GM23338 (cell line): ENCODE data around the gene ELOB. TPM values are rescaled to one million over a fixed set of nuclear protein-coding genes. Genes with fewer than 3 reads are reported as not detected.

Source experiments
- ATAC-seq: fragments of 200-7000 bp; cut with Tn5 transposase; 3 replicates; pipeline ENCODE4 v1.9.1; 2020
- DNase-seq: peaks from one replicate; pipeline ENCODE4 v3.0.0-alpha.2; 2015; ENCODE audit warnings: low spot score
- H2AFZ ChIP-seq: fragments of 200-600 bp; sonication (generic); 2 replicates; pipeline ENCODE4 v1.8.0; 2016; ENCODE audit warnings: antibody characterized with exemption, mild to moderate bottlenecking, moderate library complexity
- H3F3A ChIP-seq: fragments of 200-600 bp; sonication (generic); replicated peaks from 2 replicates; pipeline ENCODE4 v1.8.0; 2017; ENCODE audit warnings: antibody characterized with exemption, mixed run types, low read depth
- H3K27ac ChIP-seq: fragments of 200-600 bp; sonication (generic); 2 replicates; pipeline ENCODE4 v1.6.1; 2016; ENCODE audit warnings: low read depth
- H3K27me3 ChIP-seq: fragments of 200-600 bp; sonication (generic); 2 replicates; pipeline ENCODE4 v1.8.0; 2016; ENCODE audit warnings: mild to moderate bottlenecking, mixed run types, moderate library complexity; ENCODE audit not compliant: insufficient read depth
- H3K36me3 ChIP-seq: fragments of 200-600 bp; sonication (generic); 2 replicates; pipeline ENCODE4 v1.8.0; 2016; ENCODE audit warnings: mild to moderate bottlenecking; ENCODE audit not compliant: insufficient read depth
- H3K4me1 ChIP-seq: fragments of 200-600 bp; sonication (generic); 2 replicates; pipeline ENCODE4 v1.8.0; 2016; ENCODE audit warnings: mild to moderate bottlenecking, moderate library complexity; ENCODE audit not compliant: insufficient read depth
- H3K4me2 ChIP-seq: fragments of 200-600 bp; sonication (generic); 2 replicates; pipeline ENCODE4 v1.7.1; 2017; ENCODE audit warnings: mixed run types
- H3K4me3 ChIP-seq: fragments of 200-600 bp; sonication (generic); 2 replicates; pipeline ENCODE4 v1.6.1; 2016; ENCODE audit warnings: mixed run types
- H3K79me2 ChIP-seq: fragments of 200-600 bp; sonication (generic); replicated peaks from 2 replicates; pipeline ENCODE4 v1.8.0; 2017; ENCODE audit warnings: mild to moderate bottlenecking; ENCODE audit not compliant: insufficient read depth
- H3K9me2 ChIP-seq: fragments of 200-600 bp; sonication (generic); 2 replicates; pipeline ENCODE4 v1.8.0; 2017; ENCODE audit not compliant: insufficient read depth
- H4K20me1 ChIP-seq: fragments of 200-600 bp; sonication (generic); replicated peaks from 2 replicates; pipeline ENCODE4 v1.8.0; 2017; ENCODE audit warnings: mild to moderate bottlenecking; ENCODE audit not compliant: insufficient read depth
- H3K27ac Mint-ChIP-seq: 2 replicates; pipeline ENCODE4 v1.8.0; 2020; ENCODE audit warnings: inconsistent platforms, mild to moderate bottlenecking, moderate library complexity, mixed read lengths
- H3K27me3 Mint-ChIP-seq: 3 replicates; pipeline ENCODE4 v1.8.0; 2022; ENCODE audit warnings: low read depth, mild to moderate bottlenecking, moderate library complexity, mixed read lengths, inconsistent platforms; ENCODE audit not compliant: insufficient read depth, poor library complexity
- H3K36me3 Mint-ChIP-seq: 3 replicates; pipeline ENCODE4 v1.8.0; 2021; ENCODE audit warnings: low read depth, mild to moderate bottlenecking, inconsistent platforms, moderate library complexity, mixed read lengths
- H3K4me1 Mint-ChIP-seq: 3 replicates; pipeline ENCODE4 v1.8.0; 2020; ENCODE audit warnings: mild to moderate bottlenecking, inconsistent platforms, mixed read lengths
- H3K4me3 Mint-ChIP-seq: 3 replicates; pipeline ENCODE4 v1.8.0; 2021; ENCODE audit warnings: moderate library complexity, mild to moderate bottlenecking, inconsistent platforms, mixed read lengths
- H3K9me3 Mint-ChIP-seq: 3 replicates; pipeline ENCODE4 v1.8.0; 2020; ENCODE audit warnings: moderate library complexity, mild to moderate bottlenecking, inconsistent platforms, mixed read lengths
- CREB1 ChIP-seq: fragments of 250-450 bp; sonication (Bioruptor Pico); IDR thresholded peaks from 2 replicates; pipeline ENCODE4 v1.5.0; 2020; ENCODE audit warnings: low read depth, mild to moderate bottlenecking, moderate library complexity
- CTCF ChIP-seq, 2 experiments: fragments of 200-600 bp in 1 of 2; sonication (generic) in 1 of 2; conservative IDR thresholded peaks; 2 replicates each; pipeline versions ENCODE4 v1.5.1 to v1.6.1; 2016 to 2017; ENCODE audit warnings: antibody characterized with exemption in 2 of 2, low read depth in 2 of 2, mild to moderate bottlenecking in 2 of 2, moderate library complexity in 1 of 2
- ETS1 ChIP-seq: IDR thresholded peaks from 2 replicates; pipeline ENCODE4 v1.6.1; 2016; ENCODE audit warnings: antibody characterized with exemption
- EZH2 ChIP-seq: fragments of 200-600 bp; sonication (generic); IDR thresholded peaks from one replicate; pipeline ENCODE4 v1.8.0; 2017; ENCODE audit warnings: antibody characterized with exemption, mild to moderate bottlenecking, low read depth; ENCODE audit not compliant: unreplicated experiment
- EZH2phosphoT487 ChIP-seq: fragments of 200-600 bp; sonication (generic); IDR thresholded peaks from one replicate; pipeline ENCODE4 v1.8.1; 2018; ENCODE audit warnings: antibody characterized with exemption; ENCODE audit not compliant: unreplicated experiment
- NANOG ChIP-seq: IDR thresholded peaks from 2 replicates; pipeline ENCODE4 v1.6.1; 2016; ENCODE audit warnings: antibody characterized with exemption, borderline replicate concordance
- POLR2AphosphoS5 ChIP-seq: IDR thresholded peaks from 2 replicates; pipeline ENCODE4 v1.6.1; 2016; ENCODE audit warnings: antibody characterized with exemption, low read depth
- REST ChIP-seq: IDR thresholded peaks from one replicate; pipeline ENCODE4 v1.6.1; 2018; ENCODE audit warnings: antibody characterized with exemption; ENCODE audit not compliant: unreplicated experiment
- ZNF114 ChIP-seq: fragments of 250-450 bp; sonication (Bioruptor Pico); IDR thresholded peaks from 2 replicates; pipeline ENCODE4 v1.5.0; 2020; ENCODE audit warnings: mild to moderate bottlenecking, moderate library complexity
- polyA plus RNA-seq: library from polyadenylated mRNA; unstranded; fragments of >200 nt; fragmentation: Nextera tagmentation; extraction: Ambion mirVana; gene quantifications from 2 replicates; pipeline ENCODE4 v1.2.1, GENCODE V29; 2016
- total RNA-seq: library from RNA; depleted of rRNA; stranded (reverse); fragments of >200 nt; shearing (Covaris generic); gene quantifications from 2 replicates; pipeline ENCODE4 v1.2.3, GENCODE V29; 2014

Gene ELOB
- total and polyA plus RNA-seq, 2 experiments from 2014 or later: 278 to 756 TPM

- TF ChIP-seq EZH2 (no peak), NANOG (no peak), REST (no peak)
Observed at GRCh38 chr16:2752035-2752849, 24.8 kb downstream of the ELOB start, which contains the start of gene SRRM2 (continued).

- H3K27me3 ChIP-seq: no peaks in the 10 kb centered on the region
- peak; percentile 92 for DNase-seq
- peak; percentile 84 for ATAC-seq
Observed at GRCh38 chr16:2751577-2752034, 25.5 kb downstream of the ELOB start.

GRCh38 chr16:2749936-2750335, 27.1 kb downstream of the ELOB start:
- no peak overlapping the region for H3K27ac Mint-ChIP-seq
- H3K27ac ChIP-seq: peak overlapping the region; percentile 100; the same call in 1 of the 2 replicates
- TF ChIP-seq CREB1 (CRISPR knock-in tag) (no peak), NANOG (no peak), EZH2phosphoT487 (no peak), REST (no peak), CTCF (conservative IDR thresholded peaks at IDR 0.05; ENCODE audit: low read depth in 2 of 2) (no peak), ZNF114 (CRISPR knock-in tag) (no peak)

More at GRCh38 chr16:2751577-2752034, 25.5 kb downstream of the ELOB start:
- H3K9me3 Mint-ChIP-seq: no peaks in the 10 kb centered on the region; the same call in 2 of the 3 replicates
- peak overlapping the region; percentile 93 for H3K4me3 Mint-ChIP-seq
- peaks cover 13% of the 10 kb centered on the region for H3K27me3 Mint-ChIP-seq
- Histone ChIP-seq H2AFZ (peak overlapping the region; percentile 94), H3K27ac (peak overlapping the region; percentile 100), H3K4me3 (peak overlapping the region; percentile 99), H3F3A (peaks cover 43% of the 10 kb centered on the region), H4K20me1 (peaks cover 28% of the 10 kb centered on the region), H3K4me1 (peaks cover 25% of the 10 kb centered on the region), H3K79me2 (peaks cover 53% of the 10 kb centered on the region), H3K9me2 (no peaks in the 10 kb centered on the region), H3K4me2 (peak overlapping the region; percentile 100), H3K36me3 (no peaks in the 10 kb centered on the region; the same call in 1 of the 2 replicates)
- peaks cover 44% of the 10 kb centered on the region for H3K36me3 Mint-ChIP-seq
- TF ChIP-seq EZH2phosphoT487 (no peak), POLR2AphosphoS5 (peak; percentile 70), ETS1 (0 out of 2 replicates have a peak, but pooled peaks have one; percentile 2)
- peak overlapping the region; percentile 97 for H3K27ac Mint-ChIP-seq
- peaks cover 32% of the 10 kb centered on the region for H3K4me1 Mint-ChIP-seq

More at GRCh38 chr16:2749936-2750335, 27.1 kb downstream of the ELOB start:
- peak overlapping the region; percentile 93 for H3K4me3 Mint-ChIP-seq
- peaks cover 29% of the 10 kb centered on the region for H3K36me3 Mint-ChIP-seq
- ATAC-seq (no peak), DNase-seq (no peak)
- H3K4me2 ChIP-seq: no peak overlapping the region
- H3K79me2 ChIP-seq: peaks cover 36% of the 10 kb centered on the region
- no peaks in the 10 kb centered on the region for H3K27me3 ChIP-seq
- H3K4me1 ChIP-seq: peaks cover 23% of the 10 kb centered on the region
- H3K9me2 ChIP-seq: no peaks in the 10 kb centered on the region
- H3K4me1 Mint-ChIP-seq: peaks cover 19% of the 10 kb centered on the region
- H3F3A ChIP-seq: peaks cover 33% of the 10 kb centered on the region
- no peak overlapping the region for H3K4me3 ChIP-seq
- no peaks in the 10 kb centered on the region for H3K36me3 ChIP-seq
- no peak overlapping the region for H2AFZ ChIP-seq
- no peaks in the 10 kb centered on the region; the same call in 2 of the 3 replicates for H3K9me3 Mint-ChIP-seq
- H4K20me1 ChIP-seq: peaks cover 12% of the 10 kb centered on the region
- H3K27me3 Mint-ChIP-seq: peaks cover 13% of the 10 kb centered on the region
